Trophoblast cell (in vitro differentiated cells and primary cell): Measurements from ENCODE around the gene CACNG4.
A peak's percentile ranks its signal among the peaks of the same experiment; 100 is the strongest.

ENCODE experiments used
- DNase-seq, 2 donors: peaks; one replicate each; pipeline ENCODE4 v3.0.0-alpha.2; 2016
- H2AFZ ChIP-seq: 2 replicates; pipeline ENCODE4 v1.6.1; 2013; ENCODE audit warnings: low read length, moderate library complexity, mild to moderate bottlenecking; ENCODE audit not compliant: insufficient read depth, poor library complexity
- H2AK5ac ChIP-seq: 2 replicates; pipeline ENCODE4 v1.6.1; 2013; ENCODE audit warnings: mild to moderate bottlenecking, low read length
- H2BK120ac ChIP-seq: 2 replicates; pipeline ENCODE4 v1.6.1; 2013; ENCODE audit warnings: low read length, mild to moderate bottlenecking, moderate library complexity; ENCODE audit not compliant: insufficient read depth, poor library complexity
- H2BK12ac ChIP-seq: 2 replicates; pipeline ENCODE4 v1.6.1; 2013; ENCODE audit warnings: mild to moderate bottlenecking, low read length, moderate library complexity
- H2BK5ac ChIP-seq: 2 replicates; pipeline ENCODE4 v1.6.1; 2013; ENCODE audit warnings: low read length, low read depth, moderate library complexity, mild to moderate bottlenecking; ENCODE audit not compliant: poor library complexity
- H3K14ac ChIP-seq: 2 replicates; pipeline ENCODE4 v1.6.1; 2013; ENCODE audit warnings: mild to moderate bottlenecking, low read length
- H3K18ac ChIP-seq: 2 replicates; pipeline ENCODE4 v1.6.1; 2013; ENCODE audit warnings: mild to moderate bottlenecking, low read length
- H3K23ac ChIP-seq: 2 replicates; pipeline ENCODE4 v1.6.1; 2013; ENCODE audit warnings: low read length
- H3K27ac ChIP-seq: 2 replicates; pipeline ENCODE4 v1.5.1; 2013; ENCODE audit warnings: low read depth, mild to moderate bottlenecking, inconsistent platforms, low read length, moderate library complexity
- H3K27me3 ChIP-seq: 2 replicates; pipeline ENCODE4 v1.6.1; 2013; ENCODE audit warnings: inconsistent platforms, mild to moderate bottlenecking, low read length, moderate library complexity; ENCODE audit not compliant: insufficient read depth
- H3K36me3 ChIP-seq, 2 experiments: 1 replicate in 1 of 2; 2 replicates in 1 of 2; pipeline ENCODE4 v1.6.1; 2013; ENCODE audit warnings: low read length in 2 of 2, mild to moderate bottlenecking in 2 of 2, moderate library complexity in 1 of 2; ENCODE audit not compliant: insufficient read depth in 2 of 2, control insufficient read depth in 1 of 2
- H3K4ac ChIP-seq: 2 replicates; pipeline ENCODE4 v1.6.1; 2013; ENCODE audit warnings: low read depth, mild to moderate bottlenecking, low read length, moderate library complexity
- H3K4me1 ChIP-seq, 2 experiments: 1 replicate in 1 of 2; 2 replicates in 1 of 2; pipeline ENCODE4 v1.6.1; 2013; ENCODE audit warnings: low read length in 2 of 2, mild to moderate bottlenecking in 2 of 2, moderate library complexity in 1 of 2; ENCODE audit not compliant: insufficient read depth in 2 of 2, control insufficient read depth in 1 of 2
- H3K4me2 ChIP-seq: 2 replicates; pipeline ENCODE4 v1.6.1; 2013; ENCODE audit warnings: inconsistent platforms, mild to moderate bottlenecking, low read length, moderate library complexity
- H3K4me3 ChIP-seq: 2 replicates; pipeline ENCODE4 v1.5.1; 2013; ENCODE audit warnings: mild to moderate bottlenecking, low read depth, low read length, inconsistent platforms
- H3K79me1 ChIP-seq: one replicate; pipeline ENCODE4 v1.6.1; 2013; ENCODE audit warnings: low read length
- H3K79me2 ChIP-seq: 2 replicates; pipeline ENCODE4 v1.6.1; 2013; ENCODE audit warnings: low read length, mild to moderate bottlenecking; ENCODE audit not compliant: control insufficient read depth, insufficient read depth, poor library complexity
- H3K9ac ChIP-seq: 2 replicates; pipeline ENCODE4 v1.6.1; 2013; ENCODE audit warnings: mild to moderate bottlenecking, low read length
- H3K9me3 ChIP-seq: 2 replicates; pipeline ENCODE4 v1.6.1; 2013; ENCODE audit warnings: low read depth, mild to moderate bottlenecking, control low read depth, inconsistent platforms, low read length; ENCODE audit not compliant: insufficient read depth
- H4K12ac ChIP-seq: 2 replicates; pipeline ENCODE4 v1.6.1; 2013; ENCODE audit warnings: low read depth, mild to moderate bottlenecking, low read length, moderate library complexity
- H4K8ac ChIP-seq: 2 replicates; pipeline ENCODE4 v1.6.1; 2013; ENCODE audit warnings: low read depth, mild to moderate bottlenecking, low read length, moderate library complexity
- H4K91ac ChIP-seq: one replicate; pipeline ENCODE4 v1.6.1; 2013; ENCODE audit warnings: low read depth, mild to moderate bottlenecking, low read length, moderate library complexity
- WGBS: extraction: QIAGEN DNeasy Blood & Tissue Kit; methylation state at CpG from one replicate; pipeline ENCODE4 v1.1.7; 2013; ENCODE audit warnings: missing lambda C conversion rate; ENCODE audit not compliant: insufficient read length, insufficient coverage; ENCODE audit errors: extremely low coverage; 5-methylcytosine and 5-hydroxymethylcytosine counted together

The CACNG4 gene

GRCh38 chr17:66988069-66988798, 23.7 kb downstream of the CACNG4 start:
- Histone ChIP-seq H4K8ac (no peak overlapping the region), H3K36me3 (peaks cover 29 to 47% of the 10 kb centered on the region in 2 experiments), H3K27ac (no peak overlapping the region), H3K14ac (no peak overlapping the region), H3K9ac (no peak overlapping the region), H2AFZ (no peak overlapping the region), H3K27me3 (no peaks in the 10 kb centered on the region), H3K79me1 (no peaks in the 10 kb centered on the region), H2AK5ac (no peak overlapping the region), H4K91ac (no peak overlapping the region), H3K79me2 (no peaks in the 10 kb centered on the region), H2BK12ac (no peak overlapping the region), H3K4ac (no peak overlapping the region), H3K9me3 (no peaks in the 10 kb centered on the region), H3K4me3 (no peak overlapping the region), H2BK120ac (no peak overlapping the region), H3K18ac (no peak overlapping the region), H3K4me1 (no peaks in the 10 kb centered on the region), H3K23ac (no peak overlapping the region), H4K12ac (no peak overlapping the region), H3K4me2 (no peak overlapping the region), H2BK5ac (no peak overlapping the region)
- WGBS = no CpG with 5 or more reads among the region's 23 CpGs
- no peak for DNase-seq

GRCh38 chr17:66989076-66989475, 24.6 kb downstream of the CACNG4 start:
- WGBS = no CpG with 5 or more reads among the region's 4 CpGs

GRCh38 chr17:66989579-66989978, 25.1 kb downstream of the CACNG4 start:
- no peak overlapping the region for H3K27ac ChIP-seq
- H4K8ac ChIP-seq = no peak overlapping the region
- no peaks in the 10 kb centered on the region for H3K4me1 ChIP-seq
- no peaks in the 10 kb centered on the region for H3K27me3 ChIP-seq
- no peaks in the 10 kb centered on the region for H3K79me1 ChIP-seq
- no peak overlapping the region for H2AFZ ChIP-seq
- H3K79me2 ChIP-seq = no peaks in the 10 kb centered on the region
- no peak overlapping the region for H3K4me2 ChIP-seq
- no peak overlapping the region for H3K23ac ChIP-seq
- H2BK5ac ChIP-seq = no peak overlapping the region
- no peak overlapping the region for H4K12ac ChIP-seq
- no peak overlapping the region for H3K14ac ChIP-seq
- no peak overlapping the region for H3K4ac ChIP-seq
- H3K18ac ChIP-seq = no peak overlapping the region
- no CpG with 5 or more reads among the region's 8 CpGs for WGBS
- H2AK5ac ChIP-seq = no peak overlapping the region
- H2BK12ac ChIP-seq = no peak overlapping the region
- H3K9ac ChIP-seq = no peak overlapping the region
- no peak for DNase-seq
- no peak overlapping the region for H2BK120ac ChIP-seq
- no peak overlapping the region for H4K91ac ChIP-seq
- no peaks in the 10 kb centered on the region for H3K9me3 ChIP-seq
- peaks cover 28 to 42% of the 10 kb centered on the region in 2 experiments for H3K36me3 ChIP-seq
- H3K4me3 ChIP-seq = no peak overlapping the region

More at GRCh38 chr17:66989076-66989475, 24.6 kb downstream of the CACNG4 start:
- no peak overlapping the region for H2AFZ ChIP-seq
- no peaks in the 10 kb centered on the region for H3K9me3 ChIP-seq
- no peak overlapping the region for H4K8ac ChIP-seq
- H3K27ac ChIP-seq = no peak overlapping the region
- H3K27me3 ChIP-seq = no peaks in the 10 kb centered on the region
- no peak for DNase-seq
- no peaks in the 10 kb centered on the region for H3K79me1 ChIP-seq
- H3K4me2 ChIP-seq = no peak overlapping the region
- H3K23ac ChIP-seq = no peak overlapping the region
- no peak overlapping the region for H3K9ac ChIP-seq
- peaks cover 31 to 43% of the 10 kb centered on the region in 2 experiments for H3K36me3 ChIP-seq
- H2AK5ac ChIP-seq = no peak overlapping the region
- H4K91ac ChIP-seq = no peak overlapping the region
- no peak overlapping the region for H4K12ac ChIP-seq
- no peak overlapping the region for H3K4me3 ChIP-seq
- no peaks in the 10 kb centered on the region for H3K79me2 ChIP-seq
- no peak overlapping the region for H3K14ac ChIP-seq
- no peaks in the 10 kb centered on the region for H3K4me1 ChIP-seq
- H2BK120ac ChIP-seq = no peak overlapping the region
- H3K18ac ChIP-seq = no peak overlapping the region
- H2BK5ac ChIP-seq = no peak overlapping the region
- H3K4ac ChIP-seq = no peak overlapping the region
- no peak overlapping the region for H2BK12ac ChIP-seq

- Histone ChIP-seq H2AK5ac (no peak overlapping the region), H4K91ac (no peak overlapping the region), H3K14ac (no peak overlapping the region), H3K4ac (no peak overlapping the region), H3K9ac (no peak overlapping the region), H2BK12ac (no peak overlapping the region), H2AFZ (no peak overlapping the region), H3K27me3 (no peaks in the 10 kb centered on the region), H3K79me2 (no peaks in the 10 kb centered on the region), H3K9me3 (no peaks in the 10 kb centered on the region), H3K36me3 (peaks cover 28 to 39% of the 10 kb centered on the region in 2 experiments), H3K23ac (no peak overlapping the region), H2BK5ac (no peak overlapping the region), H3K4me2 (no peak overlapping the region), H3K4me3 (no peak overlapping the region), H3K79me1 (no peaks in the 10 kb centered on the region), H2BK120ac (no peak overlapping the region), H4K8ac (no peak overlapping the region), H3K27ac (no peak overlapping the region), H4K12ac (no peak overlapping the region), H3K4me1 (no peaks in the 10 kb centered on the region), H3K18ac (peak overlapping the region; percentile 22)
- no peak for DNase-seq
- WGBS = no CpG with 5 or more reads among the region's 6 CpGs
These were observed 25.5 kb downstream of the CACNG4 start for GRCh38 chr17:66990047-66990446.
